Nephron progenitor cell (in vitro differentiated cells): ENCODE results near the gene PHTF2.
A peak's percentile ranks its signal among the peaks of the same experiment; 100 is the strongest.
"Not testable (repeated sequence)": the region's sequence is repeated elsewhere in the genome, so short reads cannot be mapped to it uniquely, and the experiment has no call there.

ENCODE experiments used
- DNase-seq: peaks from one replicate; pipeline ENCODE4 v3.0.0; 2021
- H3K27ac Mint-ChIP-seq: 2 replicates; pipeline ENCODE4 v1.8.0; 2021; ENCODE audit warnings: mild to moderate bottlenecking, moderate library complexity, mixed read lengths
- H3K27me3 Mint-ChIP-seq: 2 replicates; pipeline ENCODE4 v1.8.0; 2021; ENCODE audit warnings: mild to moderate bottlenecking, low read depth, mixed read lengths; ENCODE audit not compliant: poor library complexity
- H3K36me3 Mint-ChIP-seq: 2 replicates; pipeline ENCODE4 v1.8.0; 2021; ENCODE audit warnings: low read depth, mixed read lengths
- H3K4me1 Mint-ChIP-seq: 2 replicates; pipeline ENCODE4 v1.8.0; 2021; ENCODE audit warnings: mixed read lengths
- H3K4me3 Mint-ChIP-seq: 2 replicates; pipeline ENCODE4 v1.8.0; 2021; ENCODE audit warnings: mild to moderate bottlenecking, moderate library complexity, mixed read lengths
- H3K9me3 Mint-ChIP-seq: 2 replicates; pipeline ENCODE4 v1.8.0; 2021; ENCODE audit warnings: mild to moderate bottlenecking, moderate library complexity, mixed read lengths
- CTCF ChIP-seq: fragments of 200-600 bp; sonication (generic); IDR thresholded peaks from 2 replicates; pipeline ENCODE4 v1.5.0; 2021; ENCODE audit warnings: antibody characterized with exemption

PHTF2 gene

GRCh38 chr7:77831481-77831880 is 32.9 kb downstream of the PHTF2 start:
- Mint-ChIP-seq H3K9me3 (peaks cover 4% of the 10 kb centered on the region), H3K4me1 (no peaks in the 10 kb centered on the region), H3K27me3 (no peaks in the 10 kb centered on the region), H3K27ac (peak overlapping the region; percentile 28), H3K4me3 (no peak overlapping the region), H3K36me3 (peaks cover 6% of the 10 kb centered on the region)
- DNase-seq, result no peak
- no peak for TF ChIP-seq CTCF

GRCh38 chr7:77831953-77832352 is 33.4 kb downstream of the PHTF2 start:
- Mint-ChIP-seq H3K9me3 (peaks cover 4% of the 10 kb centered on the region), H3K36me3 (peaks cover 6% of the 10 kb centered on the region), H3K4me3 (no peak overlapping the region), H3K27ac (no peak overlapping the region), H3K27me3 (no peaks in the 10 kb centered on the region), H3K4me1 (no peaks in the 10 kb centered on the region)
- DNase-seq, result no peak
- no peak for TF ChIP-seq CTCF

- Mint-ChIP-seq H3K27ac (no peak overlapping the region), H3K4me3 (no peak overlapping the region), H3K4me1 (no peaks in the 10 kb centered on the region), H3K9me3 (peaks cover 4% of the 10 kb centered on the region), H3K27me3 (no peaks in the 10 kb centered on the region), H3K36me3 (peaks cover 6% of the 10 kb centered on the region)
- TF ChIP-seq CTCF, result no peak
- no peak for DNase-seq
Observed at GRCh38 chr7:77833136-77833535, 34.6 kb downstream of the PHTF2 start.

- H3K27me3 Mint-ChIP-seq, H3K36me3 Mint-ChIP-seq, DNase-seq, H3K9me3 Mint-ChIP-seq, H3K4me1 Mint-ChIP-seq, H3K27ac Mint-ChIP-seq, H3K4me3 Mint-ChIP-seq: not testable (repeated sequence)
Observed at GRCh38 chr7:77836425-77836824, 37.9 kb downstream of the PHTF2 start.

GRCh38 chr7:77837275-77837674 is 38.7 kb downstream of the PHTF2 start:
- H3K36me3 Mint-ChIP-seq, result peaks cover 6% of the 10 kb centered on the region
- H3K4me1 Mint-ChIP-seq, result no peaks in the 10 kb centered on the region
- H3K4me3 Mint-ChIP-seq, result no peak overlapping the region
- H3K9me3 Mint-ChIP-seq, result peaks cover 4% of the 10 kb centered on the region
- TF ChIP-seq CTCF, result no peak
- no peak overlapping the region for H3K27ac Mint-ChIP-seq
- no peak for DNase-seq
- H3K27me3 Mint-ChIP-seq, result no peaks in the 10 kb centered on the region

GRCh38 chr7:77837966-77838365 is 39.4 kb downstream of the PHTF2 start:
- no peaks in the 10 kb centered on the region for H3K27me3 Mint-ChIP-seq
- peaks cover 6% of the 10 kb centered on the region for H3K36me3 Mint-ChIP-seq
- TF ChIP-seq CTCF, result no peak
- DNase-seq, result no peak
- peaks cover 4% of the 10 kb centered on the region for H3K4me1 Mint-ChIP-seq
- no peak overlapping the region for H3K27ac Mint-ChIP-seq
- H3K9me3 Mint-ChIP-seq, result peaks cover 4% of the 10 kb centered on the region
- H3K4me3 Mint-ChIP-seq, result no peak overlapping the region
